Ishikawa (cell line): ENCODE data around the gene CX3CL1.

Experiments used
- CEBPB ChIP-seq: IDR thresholded peaks from 2 replicates; pipeline ENCODE4 v1.6.1; 2012
- CREB1 ChIP-seq: IDR thresholded peaks from 2 replicates; pipeline ENCODE4 v1.6.1; 2012; ENCODE audit warnings: low read depth
- EGR1 ChIP-seq: IDR thresholded peaks from 2 replicates; pipeline ENCODE4 v1.6.1; 2012
- EP300 ChIP-seq: IDR thresholded peaks from 2 replicates; pipeline ENCODE4 v1.6.1; 2012; ENCODE audit warnings: borderline replicate concordance
- FOXM1 ChIP-seq: IDR thresholded peaks from 2 replicates; pipeline ENCODE4 v1.6.1; 2012; ENCODE audit warnings: low read depth, borderline replicate concordance
- NFIC ChIP-seq: IDR thresholded peaks from 2 replicates; pipeline ENCODE4 v1.6.1; 2012
- RAD21 ChIP-seq: IDR thresholded peaks from 2 replicates; pipeline ENCODE4 v1.6.1; 2012; ENCODE audit warnings: low read depth
- TAF1 ChIP-seq: IDR thresholded peaks from 2 replicates; pipeline ENCODE4 v1.6.1; 2012; ENCODE audit warnings: low read depth, mild to moderate bottlenecking
- TCF12 ChIP-seq: IDR thresholded peaks from 2 replicates; pipeline ENCODE4 v1.6.1; 2012; ENCODE audit warnings: low read depth
- TEAD4 ChIP-seq: IDR thresholded peaks from 2 replicates; pipeline ENCODE4 v1.6.1; 2012
- YY1 ChIP-seq: IDR thresholded peaks from 2 replicates; pipeline ENCODE4 v1.6.1; 2012; ENCODE audit warnings: low read depth
- ZBTB7A ChIP-seq: IDR thresholded peaks from 2 replicates; pipeline ENCODE4 v1.6.1; 2012; ENCODE audit warnings: low read depth
- TF ChIP-seq, protein P1 (sequence below): IDR thresholded peaks from 2 replicates; pipeline ENCODE4 v1.6.1; 2012
- TF ChIP-seq, protein P2 (sequence below): IDR thresholded peaks from 2 replicates; pipeline ENCODE4 v1.6.1; 2012; ENCODE audit warnings: low read depth, mild to moderate bottlenecking
- TF ChIP-seq, protein P3 (sequence below): IDR thresholded peaks from 2 replicates; pipeline ENCODE4 v1.6.1; 2012

The CX3CL1 gene

DNA sequence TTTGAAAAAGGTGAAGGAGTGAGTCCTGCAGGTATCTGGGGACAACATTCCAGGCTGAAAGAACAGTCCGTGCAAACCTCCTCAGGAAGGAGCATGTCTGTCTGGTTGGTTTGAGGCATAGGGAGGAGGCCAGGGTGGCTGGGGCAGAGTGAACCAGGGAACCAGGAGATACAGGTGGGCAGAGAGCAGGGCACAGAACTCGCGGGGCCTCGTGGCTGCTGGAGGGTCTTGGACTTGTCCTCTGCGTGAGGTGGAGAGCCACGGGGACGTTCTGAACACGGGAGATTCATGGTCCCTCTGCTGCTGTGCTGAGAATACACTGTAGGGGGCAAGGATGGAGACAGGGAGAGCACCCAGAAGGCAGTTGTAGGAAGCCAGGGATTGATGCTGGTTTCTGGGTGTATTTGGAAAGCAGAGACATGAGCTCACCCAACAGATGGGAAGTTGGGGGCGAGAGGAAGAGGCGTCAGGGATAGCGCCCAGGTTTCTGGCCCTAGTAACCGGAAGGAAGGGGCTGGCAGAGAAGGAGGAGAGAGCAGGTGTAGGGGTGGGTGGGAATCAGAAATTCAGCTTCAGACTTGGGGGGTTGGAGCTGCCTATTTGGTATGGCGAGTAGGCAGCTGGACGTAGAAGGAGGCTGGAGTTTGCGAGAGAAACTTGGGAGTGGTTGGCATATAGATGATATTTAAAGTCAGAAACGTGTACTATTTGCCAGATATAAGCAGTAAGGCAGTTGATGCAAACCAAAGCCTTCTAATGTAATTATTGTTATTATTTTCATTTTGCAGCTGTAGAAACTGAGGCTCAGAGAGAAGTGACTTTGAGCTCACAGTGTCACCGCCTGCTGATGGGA lies 31.9 kb downstream of the CX3CL1 start, which contains the start of gene CCL17:
CCL17 (plus strand) TSS at position 803 of the 853 bp plus-strand sequence. CDS start 9,166 bp downstream, outside the sequence.
- no peak for TF ChIP-seq TEAD4
- no peak for TF ChIP-seq EGR1

DNA sequence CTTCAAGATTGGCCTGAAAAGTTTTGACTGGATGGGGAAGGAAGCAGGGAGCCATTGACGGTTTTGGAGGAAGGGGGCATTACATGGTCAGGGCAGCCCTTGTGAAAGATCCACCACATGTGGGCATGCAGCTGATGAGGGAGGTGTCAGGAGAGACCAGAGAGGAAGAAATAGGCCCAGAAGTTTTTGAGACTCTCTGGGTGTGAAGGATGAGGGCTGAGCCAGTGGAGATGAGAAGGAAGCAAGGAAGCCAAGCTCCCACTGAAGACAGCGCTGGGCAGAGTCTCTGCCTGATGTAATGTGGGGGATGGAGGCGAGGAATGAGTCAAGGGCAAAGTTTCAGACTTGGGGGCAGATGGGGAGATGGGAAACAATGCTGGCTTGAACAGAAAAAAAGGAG lies 32.8 kb downstream of the CX3CL1 start:
- TF ChIP-seq TCF12 (no peak), TEAD4 (no peak), YY1 (no peak), FOXM1 (no peak), EP300 (no peak), ZBTB7A (no peak), CEBPB (no peak), TAF1 (no peak), RAD21 (no peak), NFIC (no peak)
- TF ChIP-seq, protein P1, sequence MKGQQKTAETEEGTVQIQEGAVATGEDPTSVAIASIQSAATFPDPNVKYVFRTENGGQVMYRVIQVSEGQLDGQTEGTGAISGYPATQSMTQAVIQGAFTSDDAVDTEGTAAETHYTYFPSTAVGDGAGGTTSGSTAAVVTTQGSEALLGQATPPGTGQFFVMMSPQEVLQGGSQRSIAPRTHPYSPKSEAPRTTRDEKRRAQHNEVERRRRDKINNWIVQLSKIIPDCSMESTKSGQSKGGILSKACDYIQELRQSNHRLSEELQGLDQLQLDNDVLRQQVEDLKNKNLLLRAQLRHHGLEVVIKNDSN: no peak
- TF ChIP-seq, protein P2, sequence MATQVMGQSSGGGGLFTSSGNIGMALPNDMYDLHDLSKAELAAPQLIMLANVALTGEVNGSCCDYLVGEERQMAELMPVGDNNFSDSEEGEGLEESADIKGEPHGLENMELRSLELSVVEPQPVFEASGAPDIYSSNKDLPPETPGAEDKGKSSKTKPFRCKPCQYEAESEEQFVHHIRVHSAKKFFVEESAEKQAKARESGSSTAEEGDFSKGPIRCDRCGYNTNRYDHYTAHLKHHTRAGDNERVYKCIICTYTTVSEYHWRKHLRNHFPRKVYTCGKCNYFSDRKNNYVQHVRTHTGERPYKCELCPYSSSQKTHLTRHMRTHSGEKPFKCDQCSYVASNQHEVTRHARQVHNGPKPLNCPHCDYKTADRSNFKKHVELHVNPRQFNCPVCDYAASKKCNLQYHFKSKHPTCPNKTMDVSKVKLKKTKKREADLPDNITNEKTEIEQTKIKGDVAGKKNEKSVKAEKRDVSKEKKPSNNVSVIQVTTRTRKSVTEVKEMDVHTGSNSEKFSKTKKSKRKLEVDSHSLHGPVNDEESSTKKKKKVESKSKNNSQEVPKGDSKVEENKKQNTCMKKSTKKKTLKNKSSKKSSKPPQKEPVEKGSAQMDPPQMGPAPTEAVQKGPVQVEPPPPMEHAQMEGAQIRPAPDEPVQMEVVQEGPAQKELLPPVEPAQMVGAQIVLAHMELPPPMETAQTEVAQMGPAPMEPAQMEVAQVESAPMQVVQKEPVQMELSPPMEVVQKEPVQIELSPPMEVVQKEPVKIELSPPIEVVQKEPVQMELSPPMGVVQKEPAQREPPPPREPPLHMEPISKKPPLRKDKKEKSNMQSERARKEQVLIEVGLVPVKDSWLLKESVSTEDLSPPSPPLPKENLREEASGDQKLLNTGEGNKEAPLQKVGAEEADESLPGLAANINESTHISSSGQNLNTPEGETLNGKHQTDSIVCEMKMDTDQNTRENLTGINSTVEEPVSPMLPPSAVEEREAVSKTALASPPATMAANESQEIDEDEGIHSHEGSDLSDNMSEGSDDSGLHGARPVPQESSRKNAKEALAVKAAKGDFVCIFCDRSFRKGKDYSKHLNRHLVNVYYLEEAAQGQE: no peak
- TF ChIP-seq, protein P3, sequence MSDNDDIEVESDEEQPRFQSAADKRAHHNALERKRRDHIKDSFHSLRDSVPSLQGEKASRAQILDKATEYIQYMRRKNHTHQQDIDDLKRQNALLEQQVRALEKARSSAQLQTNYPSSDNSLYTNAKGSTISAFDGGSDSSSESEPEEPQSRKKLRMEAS: no peak

GRCh38 chr16:57406881-57407280 lies 34.6 kb downstream of the CX3CL1 start:
- TF ChIP-seq CEBPB (no peak), EGR1 (no peak), NFIC (no peak), FOXM1 (no peak)
- TF ChIP-seq, protein P2: no peak

GRCh38 chr16:57407521-57408353 lies 35.4 kb downstream of the CX3CL1 start:
- TF ChIP-seq EGR1: no peak
- no peak for TF ChIP-seq NFIC
- TF ChIP-seq EP300: no peak
- TF ChIP-seq YY1: no peak
- TF ChIP-seq FOXM1: no peak
- TF ChIP-seq RAD21: no peak
- no peak for TF ChIP-seq CREB1
- TF ChIP-seq TAF1: no peak
- TF ChIP-seq, protein P3: no peak
- TF ChIP-seq, protein P1: no peak
- TF ChIP-seq TCF12: no peak
- TF ChIP-seq, protein P2: no peak
- no peak for TF ChIP-seq ZBTB7A
- TF ChIP-seq TEAD4: no peak
- no peak for TF ChIP-seq CEBPB
